Lower lobe of right lung (tissue), 2 donors: ENCODE measurements around the gene PDHA1. TPM values are rescaled to one million over a fixed set of nuclear protein-coding genes. Genes with fewer than 3 reads are reported as not detected.
A peak's percentile ranks its signal among the peaks of the same experiment; 100 is the strongest.

Experiments
- ATAC-seq, 2 donors: fragments of 200-7000 bp; cut with Tn5 transposase; one replicate each; pipeline ENCODE4 v1.9.1; 2020 to 2022; ENCODE audit warnings: mild to moderate bottlenecking in 2 of 2, moderate library complexity in 2 of 2
- DNase-seq: peaks from one replicate; pipeline ENCODE4 v3.0.0-alpha.2; 2020
- H3K27ac ChIP-seq: fragments of 200-600 bp; one replicate; pipeline ENCODE4 v1.8.0; 2022
- H3K27me3 ChIP-seq: fragments of 200-600 bp; one replicate; pipeline ENCODE4 v1.8.0; 2022; ENCODE audit warnings: low read depth
- H3K36me3 ChIP-seq: fragments of 200-600 bp; one replicate; pipeline ENCODE4 v1.8.0; 2022; ENCODE audit warnings: mild to moderate bottlenecking
- H3K4me1 ChIP-seq: fragments of 200-600 bp; one replicate; pipeline ENCODE4 v1.8.0; 2022
- H3K4me3 ChIP-seq: fragments of 200-600 bp; one replicate; pipeline ENCODE4 v1.8.0; 2022; ENCODE audit warnings: mild to moderate bottlenecking
- H3K9me3 ChIP-seq: fragments of 200-600 bp; one replicate; pipeline ENCODE4 v1.8.0; 2022
- CTCF ChIP-seq: fragments of 200-600 bp; IDR thresholded peaks from one replicate; pipeline ENCODE4 v1.8.0; 2022; ENCODE audit warnings: antibody characterized with exemption, mild to moderate bottlenecking
- intact Hi-C: fragments of 100-400 bp; cut with DNase I; formaldehyde crosslinking; loops from one replicate; pipeline ENCODE4 v1.11.0; 2022
- total RNA-seq: library from RNA; stranded (reverse); fragmentation: NEBNext Ultra II Directional; extraction: Animal tissue kit (Norgen Biotek cat#: 25700); gene quantifications from one replicate; pipeline ENCODE4 v1.2.1, GENCODE V29; 2021
- donor health status: DM: no; HTN: yes; CAD: no; lungs with severe emphysema.

PDHA1 gene
- total RNA-seq, 1 donor from 2014 or later, result 119 TPM

GRCh38 chrX:19334945-19335626, 8.6 kb upstream of the PDHA1 start:
- Histone ChIP-seq H3K9me3 (no peaks in the 10 kb centered on the region), H3K36me3 (no peaks in the 10 kb centered on the region), H3K4me1 (no peaks in the 10 kb centered on the region), H3K27ac (no peak overlapping the region), H3K4me3 (no peak overlapping the region), H3K27me3 (no peaks in the 10 kb centered on the region)
- peak; percentile 12 for TF ChIP-seq CTCF
- intact Hi-C loops, result no loop called here
- ATAC-seq (peak in 1 of 2 donors; percentile 31), DNase-seq (no peak)

- TF ChIP-seq CTCF, result no peak
- ATAC-seq (no peak), DNase-seq (no peak)
- Histone ChIP-seq H3K4me1 (peaks cover 20% of the 10 kb centered on the region), H3K27me3 (no peaks in the 10 kb centered on the region), H3K4me3 (no peak overlapping the region), H3K27ac (peak overlapping the region; percentile 91), H3K36me3 (no peaks in the 10 kb centered on the region), H3K9me3 (no peaks in the 10 kb centered on the region)
- intact Hi-C loops, result no loop called here
These were observed 1.3 kb upstream of the PDHA1 start for GRCh38 chrX:19342331-19342906.

- peaks cover 20% of the 10 kb centered on the region for H3K4me1 ChIP-seq
- no peaks in the 10 kb centered on the region for H3K9me3 ChIP-seq
- intact Hi-C loops, result no loop called here
- H3K4me3 ChIP-seq, result peak overlapping the region; percentile 70
- no peak for TF ChIP-seq CTCF
- peak overlapping the region; percentile 91 for H3K27ac ChIP-seq
- no peaks in the 10 kb centered on the region for H3K27me3 ChIP-seq
- ATAC-seq (no peak), DNase-seq (no peak)
- no peaks in the 10 kb centered on the region for H3K36me3 ChIP-seq
These were observed 617 bp upstream of the PDHA1 start for GRCh38 chrX:19343085-19343534.

GRCh38 chrX:19344661-19345060, 934 bp downstream of the PDHA1 start:
- peak overlapping the region; percentile 91 for H3K27ac ChIP-seq
- H3K36me3 ChIP-seq, result peaks cover 2% of the 10 kb centered on the region
- intact Hi-C loops, result no loop called here
- TF ChIP-seq CTCF, result no peak
- peaks cover 20% of the 10 kb centered on the region for H3K4me1 ChIP-seq
- H3K27me3 ChIP-seq, result no peaks in the 10 kb centered on the region
- peak overlapping the region; percentile 70 for H3K4me3 ChIP-seq
- DNase-seq, result no peak
- peak in 1 of 2 donors; percentile 25 for ATAC-seq
- H3K9me3 ChIP-seq, result no peaks in the 10 kb centered on the region

- intact Hi-C loops, result no loop called here
- Histone ChIP-seq H3K4me1 (peaks cover 20% of the 10 kb centered on the region), H3K27ac (no peak overlapping the region), H3K36me3 (peaks cover 34% of the 10 kb centered on the region), H3K9me3 (no peaks in the 10 kb centered on the region), H3K27me3 (no peaks in the 10 kb centered on the region), H3K4me3 (no peak overlapping the region)
- no peak for DNase-seq
- TF ChIP-seq CTCF, result no peak
- no peak for ATAC-seq
These were observed 4.2 kb downstream of the PDHA1 start for GRCh38 chrX:19347916-19348315.
